ENCODE measurements around the gene KDM1B. TPM values are rescaled to one million over a fixed set of nuclear protein-coding genes. Genes with fewer than 3 reads are reported as not detected.

KDM1B gene
- total and polyA plus RNA-seq, 9 of the 15 experiments (the other 6 are each of a cell fraction or from before 2014, with no cell fraction given), result 1.4 to 58.9 (median 36.3) TPM

DNA sequence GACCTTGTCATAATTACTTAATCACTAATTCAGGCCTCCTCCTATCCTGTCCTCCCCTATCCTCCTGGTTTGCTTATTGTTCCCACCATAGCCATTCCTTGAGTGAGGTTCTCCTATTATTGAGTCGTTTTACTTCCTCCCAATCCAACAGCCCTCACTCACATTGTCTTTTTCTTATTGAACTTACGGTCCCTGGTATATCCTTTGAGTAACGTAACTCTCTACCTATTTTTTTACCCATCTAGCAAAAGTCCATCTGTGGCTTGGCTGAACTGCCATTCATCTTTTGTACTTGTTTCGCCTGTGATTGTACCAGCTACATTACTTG, 66.0 kb downstream of the KDM1B start:
- BruUV-seq (replicated peaks), result no TSS peak
- in situ Hi-C loops (cut with MboI) (no loop called here), intact Hi-C loops (cut with micrococcal nuclease) (no loop called here)
- Histone ChIP-seq H3K36me3 (ENCODE audit: control insufficient read depth, insufficient read depth, low read length) (peaks cover 82% of the 10 kb centered on the region), H3K79me2 (ENCODE audit: control insufficient read depth, insufficient read depth, low read length) (no peaks in the 10 kb centered on the region), H3K4me1 (replicated peaks in 1 of 2; ENCODE audit: control insufficient read depth in 2 of 2, insufficient read depth in 2 of 2, low read length in 2 of 2) (no peaks in the 10 kb centered on the region), H3K9me1 (ENCODE audit: control insufficient read depth, insufficient read depth, low read length) (no peaks in the 10 kb centered on the region), H4K20me1 (replicated peaks; ENCODE audit: control insufficient read depth, insufficient read depth, low read length) (0 out of 2 replicates have a peak, but pooled peaks cover 3% of the 10 kb centered on the region), H2AFZ (ENCODE audit: low read depth, low read length) (no peak overlapping the region), H3K27ac (ENCODE audit: extremely low read depth, low read depth, low read length) (no peak overlapping the region), H3K4me3 (no peak overlapping the region), H3K9me3 (replicated peaks; ENCODE audit: control insufficient read depth, insufficient read depth, low read depth, low read length) (no peaks in the 10 kb centered on the region), H3K9ac (ENCODE audit: insufficient read depth in 1 of 2, low read depth in 2 of 2, low read length in 2 of 2) (no peak overlapping the region), H3K4me2 (ENCODE audit: insufficient read depth, low read length) (no peak overlapping the region), H3K27me3 (ENCODE audit: control insufficient read depth in 2 of 2, insufficient read depth in 2 of 2, low read length in 2 of 2) (no peaks in the 10 kb centered on the region)
- ChIA-PET CTCF (ENCODE audit: low intra/inter-chr PET ratio) (no interaction called here), POLR2A (no interaction called here)
- 80% methylated on average over 4 of the region's 4 CpGs for WGBS (ENCODE audit: insufficient coverage, low coverage, missing lambda C conversion rate)
- DNase-seq (ENCODE audit: extremely low read depth in 1 of 4, low spot score in 3 of 4), result no peak
- no peak for FAIRE-seq
- ATAC-seq, result no peak
- TF ChIP-seq, protein P1, sequence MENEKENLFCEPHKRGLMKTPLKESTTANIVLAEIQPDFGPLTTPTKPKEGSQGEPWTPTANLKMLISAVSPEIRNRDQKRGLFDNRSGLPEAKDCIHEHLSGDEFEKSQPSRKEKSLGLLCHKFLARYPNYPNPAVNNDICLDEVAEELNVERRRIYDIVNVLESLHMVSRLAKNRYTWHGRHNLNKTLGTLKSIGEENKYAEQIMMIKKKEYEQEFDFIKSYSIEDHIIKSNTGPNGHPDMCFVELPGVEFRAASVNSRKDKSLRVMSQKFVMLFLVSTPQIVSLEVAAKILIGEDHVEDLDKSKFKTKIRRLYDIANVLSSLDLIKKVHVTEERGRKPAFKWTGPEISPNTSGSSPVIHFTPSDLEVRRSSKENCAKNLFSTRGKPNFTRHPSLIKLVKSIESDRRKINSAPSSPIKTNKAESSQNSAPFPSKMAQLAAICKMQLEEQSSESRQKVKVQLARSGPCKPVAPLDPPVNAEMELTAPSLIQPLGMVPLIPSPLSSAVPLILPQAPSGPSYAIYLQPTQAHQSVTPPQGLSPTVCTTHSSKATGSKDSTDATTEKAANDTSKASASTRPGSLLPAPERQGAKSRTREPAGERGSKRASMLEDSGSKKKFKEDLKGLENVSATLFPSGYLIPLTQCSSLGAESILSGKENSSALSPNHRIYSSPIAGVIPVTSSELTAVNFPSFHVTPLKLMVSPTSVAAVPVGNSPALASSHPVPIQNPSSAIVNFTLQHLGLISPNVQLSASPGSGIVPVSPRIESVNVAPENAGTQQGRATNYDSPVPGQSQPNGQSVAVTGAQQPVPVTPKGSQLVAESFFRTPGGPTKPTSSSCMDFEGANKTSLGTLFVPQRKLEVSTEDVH (IDR thresholded peaks at IDR 0.05; ENCODE audit: low read depth, partially characterized antibody), result peak; percentile 14
- TF ChIP-seq SUPT5H (IDR thresholded peaks at IDR 0.05) (peak; percentile 56), POLR2AphosphoS2 (IDR thresholded peaks at IDR 0.05; ENCODE audit: low read length) (peak; percentile 44; the same call in 1 of the 2 replicates), ZNF232 (CRISPR knock-in tag; IDR thresholded peaks at IDR 0.05) (no peak), MTA2 (IDR thresholded peaks at IDR 0.05; ENCODE audit: low read depth) (no peak), POLR2A (conservative IDR thresholded peaks at IDR 0.05) (peak; percentile 52), RBM14 (IDR thresholded peaks at IDR 0.05; ENCODE audit: borderline replicate concordance, insufficient read depth, low read depth, low read length) (no peak)
- TF ChIP-seq, protein P2, sequence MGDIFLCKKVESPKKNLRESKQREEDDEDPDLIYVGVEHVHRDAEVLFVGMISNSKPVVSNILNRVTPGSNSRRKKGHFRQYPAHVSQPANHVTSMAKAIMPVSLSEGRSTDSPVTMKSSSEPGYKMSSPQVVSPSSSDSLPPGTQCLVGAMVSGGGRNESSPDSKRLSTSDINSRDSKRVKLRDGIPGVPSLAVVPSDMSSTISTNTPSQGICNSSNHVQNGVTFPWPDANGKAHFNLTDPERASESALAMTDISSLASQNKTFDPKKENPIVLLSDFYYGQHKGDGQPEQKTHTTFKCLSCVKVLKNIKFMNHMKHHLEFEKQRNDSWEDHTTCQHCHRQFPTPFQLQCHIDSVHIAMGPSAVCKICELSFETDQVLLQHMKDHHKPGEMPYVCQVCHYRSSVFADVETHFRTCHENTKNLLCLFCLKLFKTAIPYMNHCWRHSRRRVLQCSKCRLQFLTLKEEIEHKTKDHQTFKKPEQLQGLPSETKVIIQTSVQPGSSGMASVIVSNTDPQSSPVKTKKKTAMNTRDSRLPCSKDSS (IDR thresholded peaks at IDR 0.05; ENCODE audit: low read depth, partially characterized antibody), result no peak
- TF ChIP-seq, protein P3, sequence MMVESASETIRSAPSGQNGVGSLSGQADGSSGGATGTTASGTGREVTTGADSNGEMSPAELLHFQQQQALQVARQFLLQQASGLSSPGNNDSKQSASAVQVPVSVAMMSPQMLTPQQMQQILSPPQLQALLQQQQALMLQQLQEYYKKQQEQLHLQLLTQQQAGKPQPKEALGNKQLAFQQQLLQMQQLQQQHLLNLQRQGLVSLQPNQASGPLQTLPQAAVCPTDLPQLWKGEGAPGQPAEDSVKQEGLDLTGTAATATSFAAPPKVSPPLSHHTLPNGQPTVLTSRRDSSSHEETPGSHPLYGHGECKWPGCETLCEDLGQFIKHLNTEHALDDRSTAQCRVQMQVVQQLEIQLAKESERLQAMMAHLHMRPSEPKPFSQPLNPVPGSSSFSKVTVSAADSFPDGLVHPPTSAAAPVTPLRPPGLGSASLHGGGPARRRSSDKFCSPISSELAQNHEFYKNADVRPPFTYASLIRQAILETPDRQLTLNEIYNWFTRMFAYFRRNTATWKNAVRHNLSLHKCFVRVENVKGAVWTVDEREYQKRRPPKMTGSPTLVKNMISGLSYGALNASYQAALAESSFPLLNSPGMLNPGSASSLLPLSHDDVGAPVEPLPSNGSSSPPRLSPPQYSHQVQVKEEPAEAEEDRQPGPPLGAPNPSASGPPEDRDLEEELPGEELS (CRISPR knock-in tag; IDR thresholded peaks at IDR 0.05; ENCODE audit: borderline replicate concordance), result no peak
- TF ChIP-seq, protein P4, sequence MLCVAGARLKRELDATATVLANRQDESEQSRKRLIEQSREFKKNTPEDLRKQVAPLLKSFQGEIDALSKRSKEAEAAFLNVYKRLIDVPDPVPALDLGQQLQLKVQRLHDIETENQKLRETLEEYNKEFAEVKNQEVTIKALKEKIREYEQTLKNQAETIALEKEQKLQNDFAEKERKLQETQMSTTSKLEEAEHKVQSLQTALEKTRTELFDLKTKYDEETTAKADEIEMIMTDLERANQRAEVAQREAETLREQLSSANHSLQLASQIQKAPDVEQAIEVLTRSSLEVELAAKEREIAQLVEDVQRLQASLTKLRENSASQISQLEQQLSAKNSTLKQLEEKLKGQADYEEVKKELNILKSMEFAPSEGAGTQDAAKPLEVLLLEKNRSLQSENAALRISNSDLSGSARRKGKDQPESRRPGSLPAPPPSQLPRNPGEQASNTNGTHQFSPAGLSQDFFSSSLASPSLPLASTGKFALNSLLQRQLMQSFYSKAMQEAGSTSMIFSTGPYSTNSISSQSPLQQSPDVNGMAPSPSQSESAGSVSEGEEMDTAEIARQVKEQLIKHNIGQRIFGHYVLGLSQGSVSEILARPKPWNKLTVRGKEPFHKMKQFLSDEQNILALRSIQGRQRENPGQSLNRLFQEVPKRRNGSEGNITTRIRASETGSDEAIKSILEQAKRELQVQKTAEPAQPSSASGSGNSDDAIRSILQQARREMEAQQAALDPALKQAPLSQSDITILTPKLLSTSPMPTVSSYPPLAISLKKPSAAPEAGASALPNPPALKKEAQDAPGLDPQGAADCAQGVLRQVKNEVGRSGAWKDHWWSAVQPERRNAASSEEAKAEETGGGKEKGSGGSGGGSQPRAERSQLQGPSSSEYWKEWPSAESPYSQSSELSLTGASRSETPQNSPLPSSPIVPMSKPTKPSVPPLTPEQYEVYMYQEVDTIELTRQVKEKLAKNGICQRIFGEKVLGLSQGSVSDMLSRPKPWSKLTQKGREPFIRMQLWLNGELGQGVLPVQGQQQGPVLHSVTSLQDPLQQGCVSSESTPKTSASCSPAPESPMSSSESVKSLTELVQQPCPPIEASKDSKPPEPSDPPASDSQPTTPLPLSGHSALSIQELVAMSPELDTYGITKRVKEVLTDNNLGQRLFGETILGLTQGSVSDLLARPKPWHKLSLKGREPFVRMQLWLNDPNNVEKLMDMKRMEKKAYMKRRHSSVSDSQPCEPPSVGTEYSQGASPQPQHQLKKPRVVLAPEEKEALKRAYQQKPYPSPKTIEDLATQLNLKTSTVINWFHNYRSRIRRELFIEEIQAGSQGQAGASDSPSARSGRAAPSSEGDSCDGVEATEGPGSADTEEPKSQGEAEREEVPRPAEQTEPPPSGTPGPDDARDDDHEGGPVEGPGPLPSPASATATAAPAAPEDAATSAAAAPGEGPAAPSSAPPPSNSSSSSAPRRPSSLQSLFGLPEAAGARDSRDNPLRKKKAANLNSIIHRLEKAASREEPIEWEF (CRISPR knock-in tag; IDR thresholded peaks at IDR 0.05), result no peak

Measured in K562 (cell line).